Epithelial cell of esophagus (primary cell): Measurements from ENCODE around the gene CNTNAP2.

ENCODE experiments used
- DNase-seq: peaks from one replicate; pipeline ENCODE4 v3.0.0; 2010; ENCODE audit warnings: low read depth
- H3K4me3 ChIP-seq: 2 replicates; pipeline ENCODE4 v1.5.1; 2011; ENCODE audit warnings: mild to moderate bottlenecking, low read length, control low read depth
- TF ChIP-seq, protein P1 (sequence below): IDR thresholded peaks from 2 replicates; pipeline ENCODE4 v1.5.1; 2011; ENCODE audit warnings: low read depth, mild to moderate bottlenecking, low read length, control low read depth, inconsistent platforms; ENCODE audit not compliant: insufficient read depth; ENCODE audit errors: missing control alignments

The CNTNAP2 gene

DNA sequence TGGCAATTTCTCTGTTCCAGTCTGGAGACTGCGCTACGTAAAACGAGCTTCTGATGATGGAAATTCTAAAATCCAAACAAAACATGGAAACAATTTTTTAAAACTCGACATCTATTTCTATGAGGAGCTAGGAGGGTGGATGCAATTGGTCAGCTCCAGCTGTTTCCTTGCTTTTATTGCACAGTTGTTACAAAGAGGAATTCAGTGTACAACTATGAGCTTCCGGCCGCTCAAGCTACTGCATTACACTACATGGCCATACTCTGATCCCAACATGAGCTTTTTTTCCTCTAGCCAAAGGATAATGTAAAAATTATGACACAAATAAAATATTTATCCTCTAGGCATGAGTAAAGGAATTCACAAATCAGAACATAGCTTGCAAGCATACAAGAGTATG lies 2070.9 kb downstream of the CNTNAP2 start:
- H3K4me3 ChIP-seq, result no peak overlapping the region
- no peak for DNase-seq
- TF ChIP-seq, protein P1, sequence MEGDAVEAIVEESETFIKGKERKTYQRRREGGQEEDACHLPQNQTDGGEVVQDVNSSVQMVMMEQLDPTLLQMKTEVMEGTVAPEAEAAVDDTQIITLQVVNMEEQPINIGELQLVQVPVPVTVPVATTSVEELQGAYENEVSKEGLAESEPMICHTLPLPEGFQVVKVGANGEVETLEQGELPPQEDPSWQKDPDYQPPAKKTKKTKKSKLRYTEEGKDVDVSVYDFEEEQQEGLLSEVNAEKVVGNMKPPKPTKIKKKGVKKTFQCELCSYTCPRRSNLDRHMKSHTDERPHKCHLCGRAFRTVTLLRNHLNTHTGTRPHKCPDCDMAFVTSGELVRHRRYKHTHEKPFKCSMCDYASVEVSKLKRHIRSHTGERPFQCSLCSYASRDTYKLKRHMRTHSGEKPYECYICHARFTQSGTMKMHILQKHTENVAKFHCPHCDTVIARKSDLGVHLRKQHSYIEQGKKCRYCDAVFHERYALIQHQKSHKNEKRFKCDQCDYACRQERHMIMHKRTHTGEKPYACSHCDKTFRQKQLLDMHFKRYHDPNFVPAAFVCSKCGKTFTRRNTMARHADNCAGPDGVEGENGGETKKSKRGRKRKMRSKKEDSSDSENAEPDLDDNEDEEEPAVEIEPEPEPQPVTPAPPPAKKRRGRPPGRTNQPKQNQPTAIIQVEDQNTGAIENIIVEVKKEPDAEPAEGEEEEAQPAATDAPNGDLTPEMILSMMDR, result no peak

DNA sequence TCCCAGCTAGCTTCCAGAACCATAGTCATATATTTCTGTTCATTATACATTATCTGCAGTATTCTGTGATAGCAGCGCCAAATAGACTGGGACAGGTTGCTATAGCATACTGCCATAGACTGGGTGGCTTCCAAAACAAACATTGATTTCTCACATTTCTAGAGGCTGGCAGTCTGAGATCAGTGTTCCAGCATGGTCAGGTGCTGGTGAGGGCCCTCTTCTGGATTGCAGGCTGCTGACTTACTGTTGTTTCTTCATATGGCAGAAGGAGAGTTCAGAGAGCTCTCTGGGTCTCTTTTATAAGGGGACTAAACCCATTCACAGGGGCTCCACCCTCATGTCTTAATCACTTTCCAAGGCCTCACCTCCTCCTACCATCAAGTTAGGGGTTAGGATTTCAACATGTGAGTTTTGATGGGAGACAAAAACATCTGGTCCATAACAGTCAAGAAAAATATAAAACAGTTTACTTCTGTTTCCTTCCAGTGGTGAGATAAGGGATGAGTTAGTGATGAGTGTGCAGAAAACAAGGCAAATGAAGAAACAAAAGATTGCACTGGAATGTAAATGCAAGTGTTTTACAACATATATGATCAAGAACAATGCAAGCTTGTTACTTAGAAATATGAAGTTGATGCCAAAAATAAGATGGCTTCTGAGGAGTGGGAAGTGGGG lies 2074.9 kb downstream of the CNTNAP2 start:
- H3K4me3 ChIP-seq, result no peak overlapping the region
- TF ChIP-seq, protein P1, result no peak
- DNase-seq, result no peak

DNA sequence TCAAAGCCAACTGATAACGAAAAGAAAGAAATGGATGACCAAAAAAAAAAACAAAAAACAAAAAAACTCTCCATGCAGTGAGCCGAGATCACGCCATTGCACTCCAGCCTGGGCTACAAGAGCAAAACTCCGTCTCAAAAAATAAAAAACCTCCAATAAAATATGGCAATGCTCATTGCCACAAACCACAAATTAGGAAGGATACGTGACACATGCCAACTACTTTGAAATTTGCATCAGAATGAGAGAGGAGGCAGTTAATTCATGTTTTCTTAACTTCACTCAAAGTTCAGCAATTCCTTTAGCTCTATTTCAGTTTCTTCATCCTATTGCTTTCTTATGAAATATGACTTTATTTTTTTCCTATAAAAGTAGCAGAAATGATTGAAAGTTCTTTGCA lies 2075.9 kb downstream of the CNTNAP2 start:
- DNase-seq, result no peak
- TF ChIP-seq, protein P1, result no peak
- H3K4me3 ChIP-seq, result no peak overlapping the region

DNA sequence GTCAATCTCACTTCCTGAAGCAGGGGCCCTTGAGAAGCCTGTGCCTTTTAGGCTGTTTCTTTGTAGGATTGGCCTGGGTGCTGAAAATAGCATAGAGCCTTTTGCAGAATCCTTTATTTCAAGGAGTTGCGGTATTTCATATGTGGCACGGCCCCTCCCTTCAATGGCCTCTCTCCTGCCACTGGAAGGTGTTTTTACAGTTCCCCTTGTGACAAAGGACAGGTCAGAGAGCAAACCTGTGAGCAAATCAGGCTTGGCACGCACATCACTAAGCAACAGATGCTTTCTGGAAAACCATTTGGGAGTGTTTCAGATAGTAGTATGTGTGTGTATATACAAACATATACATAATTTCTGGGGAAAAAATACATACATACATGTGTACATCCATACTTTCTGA lies 2085.4 kb downstream of the CNTNAP2 start:
- TF ChIP-seq, protein P1, result no peak
- H3K4me3 ChIP-seq, result no peak overlapping the region
- DNase-seq, result no peak

DNA sequence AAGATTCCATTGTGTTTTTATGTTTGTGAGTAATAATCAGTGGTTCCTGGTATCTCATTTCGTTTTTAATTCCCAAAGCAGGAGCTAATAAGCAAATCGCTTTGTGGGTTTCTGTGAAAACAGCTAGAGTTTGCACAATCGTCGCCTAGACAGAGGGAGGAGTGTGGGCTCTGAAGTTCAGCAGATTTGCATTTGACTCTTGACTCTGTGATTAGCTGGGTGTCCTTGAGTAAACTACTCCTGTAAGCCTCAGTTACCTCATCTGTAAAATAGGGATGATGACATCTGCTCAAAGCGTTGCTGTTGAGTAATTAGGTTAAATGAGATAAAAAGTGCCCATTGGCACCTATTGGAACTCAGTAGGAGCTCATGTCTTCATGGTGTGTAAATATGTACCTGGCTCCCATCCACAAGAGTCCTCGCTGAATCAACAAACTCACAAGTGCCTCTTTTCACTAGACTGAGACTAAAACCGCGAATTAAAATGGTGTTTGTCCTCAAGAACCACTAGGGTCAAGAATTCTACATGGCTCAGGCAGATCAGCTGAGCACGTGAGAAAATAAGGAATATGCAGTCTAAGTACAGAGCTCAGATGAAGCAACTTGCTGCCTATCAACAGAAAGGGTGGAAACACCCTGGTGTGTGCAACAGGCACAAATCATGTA lies 2088.2 kb downstream of the CNTNAP2 start:
- TF ChIP-seq, protein P1, result no peak
- DNase-seq, result no peak
- H3K4me3 ChIP-seq, result no peak overlapping the region

DNA sequence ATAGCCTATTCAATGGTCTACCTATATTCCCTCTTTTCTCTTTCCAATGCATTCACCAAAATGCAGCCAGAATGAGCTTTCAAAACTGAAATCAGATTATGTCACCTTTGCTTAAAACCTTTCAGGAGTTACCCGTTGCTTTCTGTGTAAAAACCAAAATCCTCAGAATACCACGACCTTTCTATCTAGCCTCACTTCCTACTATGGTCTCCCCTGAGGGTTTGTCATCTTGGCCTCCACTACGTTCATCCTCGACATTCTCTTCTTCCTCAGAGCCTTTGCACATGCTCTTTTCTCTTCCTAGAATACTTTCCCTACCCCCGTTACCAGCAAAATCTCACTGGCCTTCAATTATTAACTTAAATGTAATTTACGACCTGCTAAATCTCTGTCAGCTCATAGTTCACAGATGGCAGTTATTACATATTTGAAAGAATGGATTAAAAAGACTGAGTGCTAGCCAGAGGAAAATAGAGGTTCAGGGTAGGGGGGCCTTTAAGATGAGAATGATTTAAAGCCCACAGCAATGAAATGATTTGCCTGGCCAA lies 2093.1 kb downstream of the CNTNAP2 start:
- TF ChIP-seq, protein P1, result no peak
- H3K4me3 ChIP-seq, result no peak overlapping the region
- no peak for DNase-seq
